ENCODE measurements around the gene LSR.

Gene LSR

DNA sequence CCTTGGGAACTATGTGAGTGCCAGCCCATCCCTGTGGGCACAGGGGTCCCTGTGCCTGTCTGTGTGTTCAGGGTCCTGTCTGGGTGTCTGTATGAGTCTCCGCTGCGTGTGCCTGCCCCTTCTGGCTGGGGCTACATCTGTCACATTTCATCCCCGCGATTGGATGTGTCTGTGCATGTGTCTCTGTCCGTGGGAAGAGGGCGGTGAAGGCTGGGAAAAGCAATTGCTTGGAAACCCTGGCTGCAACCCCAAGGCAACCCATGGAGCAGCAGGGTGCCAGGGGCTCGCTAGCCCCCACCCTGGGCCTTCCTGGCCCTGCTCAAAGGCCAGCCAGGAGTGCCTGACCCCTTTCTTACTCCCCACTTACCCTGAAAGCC is 44.5 kb downstream of the LSR start:
- no peak for DNase-seq (ENCODE audit: low spot score)
- in situ Hi-C loops (cut with MboI; ENCODE audit: low pct_unique_long_range_greater_than_20kb, low sequenced_read_pairs, unreplicated experiment) = no loop called here
- TF ChIP-seq, protein P1, sequence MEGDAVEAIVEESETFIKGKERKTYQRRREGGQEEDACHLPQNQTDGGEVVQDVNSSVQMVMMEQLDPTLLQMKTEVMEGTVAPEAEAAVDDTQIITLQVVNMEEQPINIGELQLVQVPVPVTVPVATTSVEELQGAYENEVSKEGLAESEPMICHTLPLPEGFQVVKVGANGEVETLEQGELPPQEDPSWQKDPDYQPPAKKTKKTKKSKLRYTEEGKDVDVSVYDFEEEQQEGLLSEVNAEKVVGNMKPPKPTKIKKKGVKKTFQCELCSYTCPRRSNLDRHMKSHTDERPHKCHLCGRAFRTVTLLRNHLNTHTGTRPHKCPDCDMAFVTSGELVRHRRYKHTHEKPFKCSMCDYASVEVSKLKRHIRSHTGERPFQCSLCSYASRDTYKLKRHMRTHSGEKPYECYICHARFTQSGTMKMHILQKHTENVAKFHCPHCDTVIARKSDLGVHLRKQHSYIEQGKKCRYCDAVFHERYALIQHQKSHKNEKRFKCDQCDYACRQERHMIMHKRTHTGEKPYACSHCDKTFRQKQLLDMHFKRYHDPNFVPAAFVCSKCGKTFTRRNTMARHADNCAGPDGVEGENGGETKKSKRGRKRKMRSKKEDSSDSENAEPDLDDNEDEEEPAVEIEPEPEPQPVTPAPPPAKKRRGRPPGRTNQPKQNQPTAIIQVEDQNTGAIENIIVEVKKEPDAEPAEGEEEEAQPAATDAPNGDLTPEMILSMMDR (IDR thresholded peaks at IDR 0.05; ENCODE audit: extremely low read depth, insufficient read depth, missing control alignments) = no peak

GRCh38 chr19:35293808-35294207 is 45.0 kb downstream of the LSR start:
- TF ChIP-seq, protein P1 (IDR thresholded peaks at IDR 0.05; ENCODE audit: extremely low read depth, insufficient read depth, missing control alignments) = no peak
- in situ Hi-C loops (cut with MboI; ENCODE audit: low pct_unique_long_range_greater_than_20kb, low sequenced_read_pairs, unreplicated experiment) = no loop called here
- no peak for DNase-seq (ENCODE audit: low spot score)

GRCh38 chr19:35294328-35294727 is 45.5 kb downstream of the LSR start:
- in situ Hi-C loops (cut with MboI; ENCODE audit: low pct_unique_long_range_greater_than_20kb, low sequenced_read_pairs, unreplicated experiment) = no loop called here
- TF ChIP-seq, protein P1 (IDR thresholded peaks at IDR 0.05; ENCODE audit: extremely low read depth, insufficient read depth, missing control alignments) = no peak
- no peak for DNase-seq (ENCODE audit: low spot score)

DNA sequence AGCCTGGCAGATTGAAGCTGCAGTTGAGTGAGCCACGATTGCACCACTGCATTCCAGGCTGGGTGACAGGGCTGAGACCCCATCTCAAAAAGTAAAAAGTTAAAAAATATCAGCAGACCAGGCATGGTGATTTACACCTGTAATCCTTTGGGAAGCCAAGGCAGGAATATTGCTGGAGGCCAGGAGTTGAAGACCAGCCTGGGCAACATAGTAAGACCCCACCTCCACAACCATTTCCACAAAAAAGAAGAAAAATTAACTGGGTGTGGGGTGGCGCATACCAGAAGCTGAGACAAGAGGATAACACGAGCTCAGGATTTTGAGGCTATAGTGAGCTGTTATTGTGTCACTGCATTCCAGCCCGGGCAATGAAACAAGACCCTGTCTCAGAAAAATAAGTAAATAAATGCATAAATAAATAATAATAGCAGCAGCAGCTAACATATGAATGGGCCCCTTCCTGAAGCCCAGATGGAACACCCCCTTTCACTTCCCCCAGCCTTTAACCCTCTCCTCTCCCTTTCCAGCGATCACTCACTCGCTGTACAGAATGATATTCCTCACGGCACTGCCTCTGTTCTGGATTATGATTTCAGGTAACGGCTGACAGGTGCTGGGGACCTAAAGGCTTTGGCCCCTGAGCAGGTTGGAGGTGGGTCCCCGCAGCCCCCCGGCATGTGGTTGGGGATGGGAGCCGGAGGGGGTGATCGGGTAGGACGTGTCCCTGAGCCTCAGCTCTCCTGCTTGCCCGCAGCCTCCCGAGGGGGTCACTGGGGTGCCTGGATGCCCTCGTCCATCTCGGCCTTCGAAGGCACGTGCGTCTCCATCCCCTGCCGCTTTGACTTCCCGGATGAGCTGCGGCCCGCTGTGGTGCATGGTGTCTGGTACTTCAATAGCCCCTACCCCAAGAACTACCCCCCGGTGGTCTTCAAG is 46.3 kb downstream of the LSR start:
- TF ChIP-seq, protein P1 (IDR thresholded peaks at IDR 0.05; ENCODE audit: extremely low read depth, insufficient read depth, missing control alignments) = no peak
- DNase-seq (ENCODE audit: low spot score) = no peak
- in situ Hi-C loops (cut with MboI; ENCODE audit: low pct_unique_long_range_greater_than_20kb, low sequenced_read_pairs, unreplicated experiment) = no loop called here

DNA sequence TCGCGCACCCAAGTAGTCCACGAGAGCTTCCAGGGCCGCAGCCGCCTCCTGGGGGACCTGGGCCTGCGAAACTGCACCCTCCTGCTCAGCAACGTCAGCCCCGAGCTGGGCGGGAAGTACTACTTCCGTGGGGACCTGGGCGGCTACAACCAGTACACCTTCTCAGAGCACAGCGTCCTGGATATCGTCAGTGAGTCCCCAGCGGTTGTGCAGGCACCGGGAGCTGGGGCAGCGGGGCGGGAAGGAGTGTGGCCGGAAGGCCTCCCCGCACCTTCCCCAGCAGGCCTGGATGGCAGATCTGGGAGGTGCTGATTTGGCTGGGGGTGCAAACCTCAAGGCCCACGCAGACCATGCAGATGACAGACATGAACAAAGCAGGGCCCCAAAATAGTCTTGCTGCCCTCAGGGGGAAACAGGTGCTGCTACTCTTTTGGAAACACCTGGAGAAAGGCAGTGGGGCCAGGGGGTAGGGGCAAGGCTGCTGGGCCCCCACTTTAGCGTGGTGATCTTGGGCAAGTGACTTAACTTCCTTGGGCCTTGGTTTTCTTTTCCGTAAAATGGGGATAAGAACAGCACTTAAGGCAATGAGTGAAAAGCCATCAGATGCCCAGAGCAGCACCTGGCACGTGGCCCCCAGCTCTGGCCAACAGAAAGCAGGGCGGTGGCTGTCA is 47.1 kb downstream of the LSR start:
- peak; percentile 78 for DNase-seq (ENCODE audit: low spot score)
- TF ChIP-seq, protein P1 (IDR thresholded peaks at IDR 0.05; ENCODE audit: extremely low read depth, insufficient read depth, missing control alignments) = no peak
- in situ Hi-C loops (cut with MboI; ENCODE audit: low pct_unique_long_range_greater_than_20kb, low sequenced_read_pairs, unreplicated experiment) = no loop called here

- in situ Hi-C loops (cut with MboI; ENCODE audit: low pct_unique_long_range_greater_than_20kb, low sequenced_read_pairs, unreplicated experiment) = no loop called here
- TF ChIP-seq, protein P1 (IDR thresholded peaks at IDR 0.05; ENCODE audit: extremely low read depth, insufficient read depth, missing control alignments) = no peak
- no peak for DNase-seq (ENCODE audit: low spot score)
These were observed 48.1 kb downstream of the LSR start for GRCh38 chr19:35296644-35297514.
